Measurements from ENCODE around the gene MYL10. TPM values are rescaled to one million over a fixed set of nuclear protein-coding genes. Genes with fewer than 3 reads are reported as not detected.

Gene MYL10
- total and polyA plus RNA-seq, 2 experiments from 2014 or later = 1.3 TPM; not detected in 1

- H3K4me3 Mint-ChIP-seq = no peak overlapping the region
- no peak overlapping the region for H3K27ac ChIP-seq (ENCODE audit: low read depth)
- H3K79me2 ChIP-seq (replicated peaks; ENCODE audit: insufficient read depth) = no peaks in the 10 kb centered on the region
- peaks cover 12% of the 10 kb centered on the region for H3K4me1 ChIP-seq (ENCODE audit: insufficient read depth)
- no peaks in the 10 kb centered on the region for H3K9me2 ChIP-seq (ENCODE audit: insufficient read depth)
- ATAC-seq (peak; percentile 30), DNase-seq (ENCODE audit: low spot score) (no peak)
- no peaks in the 10 kb centered on the region for H3K27me3 ChIP-seq (ENCODE audit: insufficient read depth)
- H3K4me2 ChIP-seq = no peak overlapping the region
- TF ChIP-seq JUNB (IDR thresholded peaks at IDR 0.05; ENCODE audit: unreplicated experiment) (no peak), EZH2 (IDR thresholded peaks at IDR 0.05; ENCODE audit: low read depth, unreplicated experiment) (no peak)
- TF ChIP-seq, protein P1, sequence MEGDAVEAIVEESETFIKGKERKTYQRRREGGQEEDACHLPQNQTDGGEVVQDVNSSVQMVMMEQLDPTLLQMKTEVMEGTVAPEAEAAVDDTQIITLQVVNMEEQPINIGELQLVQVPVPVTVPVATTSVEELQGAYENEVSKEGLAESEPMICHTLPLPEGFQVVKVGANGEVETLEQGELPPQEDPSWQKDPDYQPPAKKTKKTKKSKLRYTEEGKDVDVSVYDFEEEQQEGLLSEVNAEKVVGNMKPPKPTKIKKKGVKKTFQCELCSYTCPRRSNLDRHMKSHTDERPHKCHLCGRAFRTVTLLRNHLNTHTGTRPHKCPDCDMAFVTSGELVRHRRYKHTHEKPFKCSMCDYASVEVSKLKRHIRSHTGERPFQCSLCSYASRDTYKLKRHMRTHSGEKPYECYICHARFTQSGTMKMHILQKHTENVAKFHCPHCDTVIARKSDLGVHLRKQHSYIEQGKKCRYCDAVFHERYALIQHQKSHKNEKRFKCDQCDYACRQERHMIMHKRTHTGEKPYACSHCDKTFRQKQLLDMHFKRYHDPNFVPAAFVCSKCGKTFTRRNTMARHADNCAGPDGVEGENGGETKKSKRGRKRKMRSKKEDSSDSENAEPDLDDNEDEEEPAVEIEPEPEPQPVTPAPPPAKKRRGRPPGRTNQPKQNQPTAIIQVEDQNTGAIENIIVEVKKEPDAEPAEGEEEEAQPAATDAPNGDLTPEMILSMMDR (conservative IDR thresholded peaks at IDR 0.05; ENCODE audit: low read depth in 2 of 2) = no peak
- peak overlapping the region; percentile 80 for H2AFZ ChIP-seq
- H3K27ac Mint-ChIP-seq = no peak overlapping the region
- peaks cover 30% of the 10 kb centered on the region for H3K4me1 Mint-ChIP-seq
- H4K20me1 ChIP-seq (replicated peaks; ENCODE audit: insufficient read depth) = no peaks in the 10 kb centered on the region
- H3K27me3 Mint-ChIP-seq (ENCODE audit: insufficient read depth, low read depth, poor library complexity) = peaks cover 7% of the 10 kb centered on the region
- no peaks in the 10 kb centered on the region for H3F3A ChIP-seq (replicated peaks; ENCODE audit: low read depth)
- no peaks in the 10 kb centered on the region for H3K36me3 Mint-ChIP-seq (ENCODE audit: low read depth)
- H3K9me3 Mint-ChIP-seq = no peaks in the 10 kb centered on the region
- H3K4me3 ChIP-seq = no peak overlapping the region
- H3K36me3 ChIP-seq (ENCODE audit: insufficient read depth) = no peaks in the 10 kb centered on the region
Observed at GRCh38 chr7:101614098-101614938, 14.8 kb downstream of the MYL10 start.

DNA sequence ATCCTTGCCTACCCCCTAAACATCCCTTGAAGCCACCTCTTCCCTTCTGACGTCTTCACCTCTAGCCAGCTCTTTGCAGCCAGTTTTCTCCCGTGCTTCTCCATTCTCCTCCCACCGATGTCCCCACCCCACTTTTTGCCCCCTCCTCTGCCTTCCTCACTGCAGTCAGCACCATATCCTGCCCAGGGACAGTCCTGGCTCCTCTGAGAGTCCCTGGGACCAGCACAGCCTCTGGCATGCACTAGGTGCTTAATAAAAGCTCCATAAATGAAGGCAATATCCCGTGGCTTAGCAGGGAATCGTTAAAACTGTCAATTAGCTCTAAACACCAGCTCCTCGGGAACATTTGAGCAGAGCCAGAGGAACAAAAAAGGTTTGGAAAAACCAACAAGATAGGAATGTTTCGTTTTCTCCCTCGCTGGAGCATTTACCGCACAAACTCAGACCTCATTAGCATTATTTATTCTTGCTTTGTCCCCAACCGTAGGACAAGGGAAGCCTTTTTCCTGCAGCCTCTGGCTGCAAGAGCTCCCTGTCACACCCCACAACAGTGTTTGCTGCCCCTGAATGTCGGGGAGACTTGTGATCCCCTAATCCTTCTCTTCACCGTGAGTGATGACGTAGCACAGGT is 16.1 kb downstream of the MYL10 start:
- peak; percentile 65 for DNase-seq (ENCODE audit: low spot score)
- Mint-ChIP-seq H3K4me3 (0 out of 3 replicates have a peak overlapping the region, but pooled peaks have one; percentile 11), H3K36me3 (ENCODE audit: low read depth) (no peaks in the 10 kb centered on the region), H3K27me3 (ENCODE audit: insufficient read depth, low read depth, poor library complexity) (peaks cover 7% of the 10 kb centered on the region), H3K4me1 (peaks cover 38% of the 10 kb centered on the region), H3K9me3 (no peaks in the 10 kb centered on the region), H3K27ac (peak overlapping the region; percentile 51)
- no peaks in the 10 kb centered on the region for H3K36me3 ChIP-seq (ENCODE audit: insufficient read depth)
- no peak overlapping the region for H3K4me3 ChIP-seq
- H3K27me3 ChIP-seq (ENCODE audit: insufficient read depth) = no peaks in the 10 kb centered on the region
- peak overlapping the region; percentile 80 for H3K27ac ChIP-seq (ENCODE audit: low read depth)
- peak overlapping the region; percentile 76 for H2AFZ ChIP-seq
- no peaks in the 10 kb centered on the region for H3K9me2 ChIP-seq (ENCODE audit: insufficient read depth)
- H3F3A ChIP-seq (replicated peaks; ENCODE audit: low read depth) = no peaks in the 10 kb centered on the region
- no peaks in the 10 kb centered on the region for H3K79me2 ChIP-seq (replicated peaks; ENCODE audit: insufficient read depth)
- H4K20me1 ChIP-seq (replicated peaks; ENCODE audit: insufficient read depth) = no peaks in the 10 kb centered on the region
- ATAC-seq = peak; percentile 21
- peaks cover 21% of the 10 kb centered on the region for H3K4me1 ChIP-seq (ENCODE audit: insufficient read depth)
- H3K4me2 ChIP-seq = peak overlapping the region; percentile 53; the same call in 1 of the 2 replicates
- TF ChIP-seq, protein P1 (conservative IDR thresholded peaks at IDR 0.05; ENCODE audit: low read depth in 2 of 2) = no peak
- TF ChIP-seq ETS1 (IDR thresholded peaks at IDR 0.05) (no peak), EZH2 (IDR thresholded peaks at IDR 0.05; ENCODE audit: low read depth, unreplicated experiment) (no peak), CREB1 (CRISPR knock-in tag; IDR thresholded peaks at IDR 0.05; ENCODE audit: low read depth) (no peak), ZNF114 (CRISPR knock-in tag; IDR thresholded peaks at IDR 0.05) (no peak), JUNB (IDR thresholded peaks at IDR 0.05; ENCODE audit: unreplicated experiment) (no peak), ZNF462 (CRISPR knock-in tag; IDR thresholded peaks at IDR 0.05) (no peak)

Data from GM23338 (cell line).